ENCODE measurements around the gene ST8SIA4.

GRCh38 chr5:100900796-100901781 is 2.0 kb downstream of the ST8SIA4 start:
- peak in 1 of 2 donors; percentile 16 for TF ChIP-seq POLR2A (IDR thresholded peaks at IDR 0.05)
- no peak for TF ChIP-seq CTCF (IDR thresholded peaks at IDR 0.05 in 4 of 5, conservative IDR thresholded peaks at IDR 0.05 in 1 of 5)

Data from gastrocnemius medialis (tissue), 4 donors.